SK-N-SH (cell line): Measurements from ENCODE around the gene KMT2C. TPM values are rescaled to one million over a fixed set of nuclear protein-coding genes. Genes with fewer than 3 reads are reported as not detected.
"Not testable (repeated sequence)": the region's sequence is repeated elsewhere in the genome, so short reads cannot be mapped to it uniquely, and the experiment has no call there.

Source experiments
- CTCF ChIA-PET: fragments of 300-600, 350-600 bp; formaldehyde crosslinking; extraction: SDS; loops from one replicate; lab custom pipeline; 2021; lab: Yijun Ruan, JAX
- POLR2A ChIA-PET: fragments of 350-600 bp; sonication (Branson Sonifier 250); formaldehyde crosslinking; extraction: SDS; loops from one replicate; lab custom pipeline; 2020; ENCODE audit warnings: antibody characterized with exemption, inconsistent platforms; lab: Yijun Ruan, JAX
- DNase-seq: peaks from one replicate; pipeline ENCODE4 v3.0.0; 2012
- H2AFZ ChIP-seq: fragments of 200-600 bp; sonication (generic); 2 replicates; pipeline ENCODE4 v1.8.1; 2016; ENCODE audit warnings: antibody characterized with exemption, mild to moderate bottlenecking, low read depth
- H3F3A ChIP-seq: fragments of 200-600 bp; sonication (generic); replicated peaks from 2 replicates; pipeline ENCODE3; 2016; ENCODE audit warnings: antibody characterized with exemption, mild to moderate bottlenecking; ENCODE audit not compliant: insufficient read depth
- H3K27ac ChIP-seq, 2 experiments: fragments of 200-500 bp in 1 of 2; fragments of 200-600 bp in 1 of 2; sonication (Bioruptor generic) in 1 of 2; sonication (generic), shearing (Covaris generic) in 1 of 2; 2 replicates each; pipeline versions ENCODE4 v1.5.1 to v1.6.1; 2014 to 2016; ENCODE audit warnings: low read depth in 2 of 2, inconsistent platforms in 1 of 2, low read length in 1 of 2, mild to moderate bottlenecking in 1 of 2, mixed read lengths in 1 of 2
- H3K27me3 ChIP-seq: fragments of 200-600 bp; sonication (generic), shearing (Covaris generic); 2 replicates; pipeline ENCODE4 v1.6.1; 2016; ENCODE audit warnings: mixed run types; ENCODE audit not compliant: insufficient read depth
- H3K36me3 ChIP-seq, 2 experiments: fragments of 200-500 bp in 1 of 2; fragments of 200-600 bp in 1 of 2; sonication (Bioruptor generic) in 1 of 2; sonication (generic) in 1 of 2; replicated peaks in 1 of 2; 2 replicates each; pipeline versions ENCODE3 to v1.5.1; 2014 to 2016; ENCODE audit warnings: low read length in 1 of 2, mild to moderate bottlenecking in 1 of 2; ENCODE audit not compliant: insufficient read depth in 2 of 2, control insufficient read depth in 1 of 2
- H3K4me1 ChIP-seq, 2 experiments: fragments of 200-500 bp in 1 of 2; fragments of 200-600 bp in 1 of 2; sonication (Bioruptor generic) in 1 of 2; sonication (generic), shearing (Covaris generic) in 1 of 2; 2 replicates each; pipeline versions ENCODE4 v1.5.1 to v1.6.1; 2014 to 2016; ENCODE audit warnings: low read depth in 1 of 2, low read length in 1 of 2, mixed run types in 1 of 2; ENCODE audit not compliant: insufficient read depth in 2 of 2, control insufficient read depth in 1 of 2
- H3K4me2 ChIP-seq: fragments of 200-600 bp; sonication (generic), shearing (Covaris generic); 2 replicates; pipeline ENCODE4 v1.6.1; 2017; ENCODE audit warnings: mixed run types
- H3K4me3 ChIP-seq, 2 experiments: fragments of 200-500 bp in 1 of 2; fragments of 200-600 bp in 1 of 2; sonication (Bioruptor generic) in 1 of 2; sonication (generic), shearing (Covaris generic) in 1 of 2; 2 replicates each; pipeline versions ENCODE4 v1.5.1 to v1.8.1; 2014 to 2016; ENCODE audit warnings: low read depth in 2 of 2, inconsistent platforms in 1 of 2, low read length in 1 of 2, mild to moderate bottlenecking in 1 of 2, mixed read lengths in 1 of 2, moderate library complexity in 1 of 2
- H3K79me2 ChIP-seq: fragments of 200-600 bp; sonication (generic); 2 replicates; pipeline ENCODE4 v1.8.1; 2017; ENCODE audit warnings: mild to moderate bottlenecking; ENCODE audit not compliant: insufficient read depth
- H3K9ac ChIP-seq: fragments of 200-600 bp; sonication (generic); 2 replicates; pipeline ENCODE4 v1.6.1; 2017; ENCODE audit warnings: mixed run types
- H3K9me2 ChIP-seq: fragments of 200-600 bp; sonication (generic); 2 replicates; pipeline ENCODE4 v1.6.1; 2017; ENCODE audit warnings: mixed run types
- H3K9me3 ChIP-seq: fragments of 200-600 bp; sonication (generic); 2 replicates; pipeline ENCODE4 v1.6.1; 2017; ENCODE audit warnings: mixed run types, mild to moderate bottlenecking, moderate library complexity
- H4K20me1 ChIP-seq: fragments of 200-600 bp; sonication (generic); 2 replicates; pipeline ENCODE4 v1.6.1; 2017; ENCODE audit warnings: mild to moderate bottlenecking, mixed run types; ENCODE audit not compliant: insufficient read depth
- ELF1 ChIP-seq: IDR thresholded peaks from 2 replicates; pipeline ENCODE4 v1.4.0; 2012
- EP300 ChIP-seq, 2 experiments: IDR thresholded peaks; 2 replicates each; pipeline versions ENCODE4 v1.4.0 to v1.6.1; 2012; ENCODE audit warnings: borderline replicate concordance in 1 of 2, low read depth in 1 of 2, low read length in 1 of 2
- FOXJ3 ChIP-seq: sonication (generic); formaldehyde crosslinking; IDR thresholded peaks from 2 replicates; pipeline ENCODE4 v1.5.1; 2020; ENCODE audit warnings: mild to moderate bottlenecking, missing genetic modification reagents
- FOXM1 ChIP-seq: IDR thresholded peaks from 2 replicates; pipeline ENCODE4 v1.4.0; 2012; ENCODE audit warnings: low read depth, mild to moderate bottlenecking
- JUND ChIP-seq: IDR thresholded peaks from 2 replicates; pipeline ENCODE4 v1.4.0; 2012
- MEF2A ChIP-seq: IDR thresholded peaks from 2 replicates; pipeline ENCODE4 v1.4.0; 2012; ENCODE audit warnings: low read depth, borderline replicate concordance
- MXI1 ChIP-seq: IDR thresholded peaks from 2 replicates; pipeline ENCODE4 v1.6.1; 2012; ENCODE audit warnings: mild to moderate bottlenecking, low read depth, low read length, improper control_type of control experiment
- NRF1 ChIP-seq: IDR thresholded peaks from 2 replicates; pipeline ENCODE4 v1.6.1; 2012; ENCODE audit warnings: low read depth, mild to moderate bottlenecking, low read length
- POLR2AphosphoS5 ChIP-seq: IDR thresholded peaks from 2 replicates; pipeline ENCODE4 v1.6.1; 2012; ENCODE audit warnings: low read depth, low read length
- RCOR1 ChIP-seq: fragments of 150-350 bp; IDR thresholded peaks from 2 replicates; pipeline ENCODE4 v1.6.1; 2017; ENCODE audit warnings: antibody characterized with exemption, low read length
- RFX5 ChIP-seq: IDR thresholded peaks from 2 replicates; pipeline ENCODE4 v1.6.1; 2012; ENCODE audit warnings: mild to moderate bottlenecking, improper control_type of control experiment, low read length
- RXRA ChIP-seq: IDR thresholded peaks from 2 replicates; pipeline ENCODE4 v1.4.0; 2012; ENCODE audit warnings: low read depth, mild to moderate bottlenecking, borderline replicate concordance
- TAF1 ChIP-seq: IDR thresholded peaks from 2 replicates; pipeline ENCODE4 v1.6.1; 2012; ENCODE audit warnings: low read depth, mild to moderate bottlenecking, low read length, moderate library complexity, borderline replicate concordance
- WGBS: methylation state at CpG from one replicate; pipeline ENCODE4 v1.1.6; 2017; ENCODE audit warnings: low lambda C conversion rate; 5-methylcytosine and 5-hydroxymethylcytosine counted together
- polyA plus RNA-seq, 3 experiments: library from polyadenylated mRNA; depleted of rRNA; stranded (reverse); fragments of >200 nt; gene quantifications; 2 replicates each; pipeline ENCODE4 v1.2.3, GENCODE V29; 2012
- TF ChIP-seq, protein P1 (sequence below): IDR thresholded peaks from 2 replicates; pipeline ENCODE4; 2012
- TF ChIP-seq, protein P2 (sequence below): IDR thresholded peaks from 2 replicates; pipeline ENCODE4 v1.4.0; 2012; ENCODE audit warnings: low read depth, borderline replicate concordance

Gene KMT2C
- polyA plus RNA-seq, 1 of the 3 experiments (the other 2 are of a cell fraction): 8.0 TPM

GRCh38 chr7:152451356-152451755 is 15.6 kb upstream of the KMT2C start:
- Histone ChIP-seq H3K9me3 (no peaks in the 10 kb centered on the region), H4K20me1 (no peaks in the 10 kb centered on the region)
- WGBS: 66% methylated on average over 5 of the region's 5 CpGs

GRCh38 chr7:152445386-152446008 is 9.7 kb upstream of the KMT2C start:
- ChIA-PET CTCF (interaction anchor here (0.6 to 1.1 kb wide), 2 partner anchors 53 to 261 kb away, joined by 3 to 4 read pairs; no protein-coding TSS in a partner anchor), POLR2A (interaction anchor here (0.5 kb wide), 1 partner anchor 17 kb away, joined by 3 read pairs; no protein-coding TSS in a partner anchor)
- H3K27ac ChIP-seq, H3K27me3 ChIP-seq, H2AFZ ChIP-seq, H4K20me1 ChIP-seq, H3K79me2 ChIP-seq, H3K36me3 ChIP-seq, H3K9me3 ChIP-seq, H3K4me1 ChIP-seq, H3K9ac ChIP-seq, H3K4me3 ChIP-seq, H3F3A ChIP-seq, H3K9me2 ChIP-seq, H3K4me2 ChIP-seq, DNase-seq: not testable (repeated sequence)
- 87% methylated on average over 11 of the region's 19 CpGs for WGBS

More at GRCh38 chr7:152451356-152451755, 15.6 kb upstream of the KMT2C start:
- ChIA-PET POLR2A (no interaction called here), CTCF (no interaction called here)
- Histone ChIP-seq H3F3A (no peaks in the 10 kb centered on the region), H3K27me3 (no peaks in the 10 kb centered on the region), H3K9ac (no peak overlapping the region), H3K4me1 (no peaks in the 10 kb centered on the region), H3K79me2 (no peaks in the 10 kb centered on the region), H3K9me2 (no peaks in the 10 kb centered on the region), H3K36me3 (no peaks in the 10 kb centered on the region), H2AFZ (no peak overlapping the region), H3K27ac (no peak overlapping the region), H3K4me2 (no peak overlapping the region), H3K4me3 (no peak overlapping the region)
- no peak for TF ChIP-seq RFX5
- TF ChIP-seq, protein P1, sequence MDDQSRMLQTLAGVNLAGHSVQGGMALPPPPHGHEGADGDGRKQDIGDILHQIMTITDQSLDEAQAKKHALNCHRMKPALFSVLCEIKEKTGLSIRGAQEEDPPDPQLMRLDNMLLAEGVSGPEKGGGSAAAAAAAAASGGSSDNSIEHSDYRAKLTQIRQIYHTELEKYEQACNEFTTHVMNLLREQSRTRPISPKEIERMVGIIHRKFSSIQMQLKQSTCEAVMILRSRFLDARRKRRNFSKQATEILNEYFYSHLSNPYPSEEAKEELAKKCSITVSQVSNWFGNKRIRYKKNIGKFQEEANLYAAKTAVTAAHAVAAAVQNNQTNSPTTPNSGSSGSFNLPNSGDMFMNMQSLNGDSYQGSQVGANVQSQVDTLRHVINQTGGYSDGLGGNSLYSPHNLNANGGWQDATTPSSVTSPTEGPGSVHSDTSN: no peak
- TF ChIP-seq NRF1: no peak
- TF ChIP-seq RCOR1: no peak
- TF ChIP-seq FOXJ3 (CRISPR knock-in tag): no peak
- TF ChIP-seq MEF2A: no peak
- no peak for TF ChIP-seq MXI1
- no peak for TF ChIP-seq TAF1
- no peak for TF ChIP-seq EP300 (IDR thresholded peaks at IDR 0.05; ENCODE audit: borderline replicate concordance in 1 of 2, low read depth in 1 of 2, low read length in 1 of 2)
- no peak for TF ChIP-seq RXRA
- TF ChIP-seq JUND: no peak
- DNase-seq: no peak

GRCh38 chr7:152443586-152443985 is 7.8 kb upstream of the KMT2C start:
- H3K27ac ChIP-seq: no peak overlapping the region
- H3K9me2 ChIP-seq: no peaks in the 10 kb centered on the region
- H3K27me3 ChIP-seq: no peaks in the 10 kb centered on the region
- H3K4me2 ChIP-seq: no peak overlapping the region
- WGBS: 79% methylated on average over 6 of the region's 6 CpGs
- H3K4me1 ChIP-seq: no peaks in the 10 kb centered on the region
- H4K20me1 ChIP-seq: no peaks in the 10 kb centered on the region
- DNase-seq: no peak
- H3F3A ChIP-seq: no peaks in the 10 kb centered on the region
- POLR2A ChIA-PET: no interaction called here
- H3K36me3 ChIP-seq: no peaks in the 10 kb centered on the region
- no peak overlapping the region for H2AFZ ChIP-seq
- H3K4me3 ChIP-seq: no peak overlapping the region
- no peak overlapping the region for H3K9ac ChIP-seq
- no peaks in the 10 kb centered on the region for H3K79me2 ChIP-seq
- TF ChIP-seq, protein P2, sequence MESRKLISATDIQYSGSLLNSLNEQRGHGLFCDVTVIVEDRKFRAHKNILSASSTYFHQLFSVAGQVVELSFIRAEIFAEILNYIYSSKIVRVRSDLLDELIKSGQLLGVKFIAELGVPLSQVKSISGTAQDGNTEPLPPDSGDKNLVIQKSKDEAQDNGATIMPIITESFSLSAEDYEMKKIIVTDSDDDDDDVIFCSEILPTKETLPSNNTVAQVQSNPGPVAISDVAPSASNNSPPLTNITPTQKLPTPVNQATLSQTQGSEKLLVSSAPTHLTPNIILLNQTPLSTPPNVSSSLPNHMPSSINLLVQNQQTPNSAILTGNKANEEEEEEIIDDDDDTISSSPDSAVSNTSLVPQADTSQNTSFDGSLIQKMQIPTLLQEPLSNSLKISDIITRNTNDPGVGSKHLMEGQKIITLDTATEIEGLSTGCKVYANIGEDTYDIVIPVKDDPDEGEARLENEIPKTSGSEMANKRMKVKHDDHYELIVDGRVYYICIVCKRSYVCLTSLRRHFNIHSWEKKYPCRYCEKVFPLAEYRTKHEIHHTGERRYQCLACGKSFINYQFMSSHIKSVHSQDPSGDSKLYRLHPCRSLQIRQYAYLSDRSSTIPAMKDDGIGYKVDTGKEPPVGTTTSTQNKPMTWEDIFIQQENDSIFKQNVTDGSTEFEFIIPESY: no peak
- TF ChIP-seq FOXM1 (no peak), POLR2AphosphoS5 (no peak), MXI1 (no peak), EP300 (IDR thresholded peaks at IDR 0.05; ENCODE audit: borderline replicate concordance in 1 of 2, low read depth in 1 of 2, low read length in 1 of 2) (no peak), ELF1 (no peak), MEF2A (no peak)
- CTCF ChIA-PET: no interaction called here
- H3K9me3 ChIP-seq: no peaks in the 10 kb centered on the region
